GM12878 (cell line): Measurements from ENCODE around the gene LSM7. TPM values are rescaled to one million over a fixed set of nuclear protein-coding genes. Genes with fewer than 3 reads are reported as not detected.

Experiments used
- ATAC-seq: fragments of 200-7000 bp; cut with Tn5 transposase; 3 replicates; pipeline ENCODE4 v1.9.1; 2020; ENCODE audit warnings: mild to moderate bottlenecking, moderate library complexity
- BruUV-seq: library from RNA; stranded (reverse); fragments of 400-500 nt; replicated peaks from 2 replicates; lab custom pipeline; 2021; lab: Mats Ljungman, UMichigan
- CTCF ChIA-PET: fragments of 300-600 bp; sonication (Branson Sonifier 250); formaldehyde crosslinking; extraction: SDS; loops from one replicate; lab custom pipeline; 2021; ENCODE audit warnings: inconsistent platforms; lab: Yijun Ruan, JAX
- POLR2A ChIA-PET: fragments of 350-600 bp; formaldehyde crosslinking; extraction: SDS; loops from one replicate; lab custom pipeline; 2021; ENCODE audit warnings: inconsistent platforms; lab: Charles Lee
- RAD21 ChIA-PET: fragments of 300-600 bp; sonication (Branson Sonifier 250); formaldehyde crosslinking; loops from one replicate; lab custom pipeline; 2023; ENCODE audit warnings: antibody characterized with exemption; ENCODE audit not compliant: unreplicated experiment; lab: Charles Lee
- SMC1A ChIA-PET: fragments of 300-600 bp; sonication (Branson Sonifier 250); formaldehyde crosslinking; loops from one replicate; lab custom pipeline; 2023; ENCODE audit not compliant: unreplicated experiment, uncharacterized antibody; lab: Charles Lee
- DNase-seq: peaks from one replicate; pipeline ENCODE4 v3.0.0-alpha.2; 2011; ENCODE audit warnings: low read depth, low spot score
- FAIRE-seq: peaks from 3 replicates; lab custom pipeline; 2011; peaks lifted over from hg19 to GRCh38; lab: Jason Lieb, UNC
- H2AFZ ChIP-seq: 2 replicates; pipeline ENCODE4 v1.6.0; 2011; ENCODE audit warnings: low read depth, low read length, control low read depth; ENCODE audit not compliant: control insufficient read depth
- H3K27ac ChIP-seq: 2 replicates; pipeline ENCODE4 v1.5.1; 2011; ENCODE audit warnings: control low read depth; ENCODE audit not compliant: control insufficient read depth, insufficient read depth
- H3K27me3 ChIP-seq, 2 experiments: replicated peaks in 1 of 2; 2 replicates each; pipeline versions ENCODE4 v1.6.0 to v1.6.1; 2011; ENCODE audit warnings: low read length in 1 of 2; ENCODE audit not compliant: control insufficient read depth in 2 of 2, insufficient read depth in 2 of 2
- H3K36me3 ChIP-seq, 2 experiments: 2 replicates each; pipeline ENCODE4 v1.5.1; 2011; ENCODE audit warnings: low read length in 1 of 2; ENCODE audit not compliant: control insufficient read depth in 2 of 2, insufficient read depth in 2 of 2
- H3K4me1 ChIP-seq: 2 replicates; pipeline ENCODE4 v1.6.1; 2011; ENCODE audit warnings: mild to moderate bottlenecking, low read length, moderate library complexity, mixed read lengths; ENCODE audit not compliant: control insufficient read depth, insufficient read depth
- H3K4me2 ChIP-seq: 2 replicates; pipeline ENCODE4 v1.6.0; 2011; ENCODE audit warnings: control low read depth; ENCODE audit not compliant: control insufficient read depth, insufficient read depth
- H3K4me3 ChIP-seq: fragments of 200-600 bp; sonication (generic); 2 replicates; pipeline ENCODE4 v1.5.1; 2016
- H3K79me2 ChIP-seq: 2 replicates; pipeline ENCODE4 v1.6.0; 2011; ENCODE audit warnings: low read length; ENCODE audit not compliant: control insufficient read depth, insufficient read depth
- H3K9ac ChIP-seq: 2 replicates; pipeline ENCODE4 v1.8.0; 2011; ENCODE audit warnings: low read length, control low read depth, mixed read lengths; ENCODE audit not compliant: control insufficient read depth, insufficient read depth
- H3K9me3 ChIP-seq: replicated peaks from 3 replicates; pipeline ENCODE4 v1.5.1; 2011; ENCODE audit warnings: mild to moderate bottlenecking, low read length; ENCODE audit not compliant: control insufficient read depth, insufficient read depth
- H4K20me1 ChIP-seq: 2 replicates; pipeline ENCODE4 v1.6.0; 2011; ENCODE audit not compliant: control insufficient read depth, insufficient read depth
- BCL3 ChIP-seq: IDR thresholded peaks from 2 replicates; pipeline ENCODE4 v1.6.1; 2011; ENCODE audit warnings: borderline replicate concordance, low read depth, mild to moderate bottlenecking, moderate library complexity, low read length; ENCODE audit not compliant: insufficient read depth, poor library complexity, severe bottlenecking
- EP300 ChIP-seq, 2 experiments: fragments of 150-350 bp in 1 of 2; IDR thresholded peaks; 2 replicates each; pipeline ENCODE4 v1.6.1; 2011 to 2012; ENCODE audit warnings: low read depth in 2 of 2, low read length in 2 of 2, borderline replicate concordance in 1 of 2, improper control_type of control experiment in 1 of 2, inconsistent platforms in 1 of 2; ENCODE audit not compliant: control insufficient read depth in 1 of 2
- GATAD2B ChIP-seq: fragments of 450-650 bp; conservative IDR thresholded peaks from 2 replicates; pipeline ENCODE4 v1.6.1; 2017; ENCODE audit warnings: low read depth, mild to moderate bottlenecking, moderate library complexity
- HDAC2 ChIP-seq: fragments of 200-600 bp; sonication (generic); IDR thresholded peaks from 2 replicates; pipeline ENCODE4 v1.6.1; 2017
- MYB ChIP-seq: fragments of 150-350 bp; IDR thresholded peaks from 2 replicates; pipeline ENCODE4 v1.6.1; 2014; ENCODE audit warnings: mild to moderate bottlenecking, low read depth, low read length, borderline replicate concordance
- POLR2A ChIP-seq: IDR thresholded peaks from 2 replicates; pipeline ENCODE4 v1.6.1; 2011; ENCODE audit warnings: low read depth, mild to moderate bottlenecking, low read length
- RAD51 ChIP-seq: fragments of 450-650 bp; IDR thresholded peaks from 2 replicates; pipeline ENCODE4 v1.6.1; 2016; ENCODE audit warnings: moderate library complexity, mild to moderate bottlenecking, inconsistent platforms
- RCOR1 ChIP-seq: conservative IDR thresholded peaks from 2 replicates; pipeline ENCODE4 v1.6.1; 2012; ENCODE audit warnings: low read depth, low read length, improper control_type of control experiment
- RELA ChIP-seq: fragments of 450-650 bp; IDR thresholded peaks from 2 replicates; pipeline ENCODE4 v1.8.0; 2014; ENCODE audit warnings: borderline replicate concordance; ENCODE audit not compliant: partially characterized antibody
- RELB ChIP-seq: fragments of 450-650 bp; IDR thresholded peaks from 2 replicates; pipeline ENCODE4 v1.6.1; 2017; ENCODE audit warnings: low read depth, mild to moderate bottlenecking, moderate library complexity
- ZNF384 ChIP-seq: IDR thresholded peaks from 2 replicates; pipeline ENCODE4 v1.6.1; 2012; ENCODE audit warnings: low read depth, mild to moderate bottlenecking, low read length, improper control_type of control experiment, borderline replicate concordance
- ZNF622 ChIP-seq: fragments of 450-650 bp; IDR thresholded peaks from 2 replicates; pipeline ENCODE4 v1.6.1; 2017; ENCODE audit warnings: mild to moderate bottlenecking, inconsistent platforms
- ZZZ3 ChIP-seq: IDR thresholded peaks from 2 replicates; pipeline ENCODE4 v1.6.1; 2011; ENCODE audit warnings: low read depth; ENCODE audit not compliant: control insufficient read depth, insufficient read length
- WGBS: methylation state at CpG from one replicate; pipeline ENCODE4 v1.1.6; 2016; ENCODE audit warnings: low lambda C conversion rate; ENCODE audit not compliant: insufficient replicate concordance, insufficient coverage; ENCODE audit errors: missing lambda C conversion rate; 5-methylcytosine and 5-hydroxymethylcytosine counted together
- in situ Hi-C: fragments of 300-500 bp; cut with MboI; formaldehyde crosslinking; loops from 9 replicates; pipeline ENCODE4 v1.14.3; 2018; ENCODE audit warnings: mixed read lengths
- intact Hi-C: fragments of 100-400 bp; cut with micrococcal nuclease; formaldehyde crosslinking; loops from one replicate; pipeline ENCODE4 v1.14.2; 2022; ENCODE audit not compliant: unreplicated experiment
- polyA plus RNA-seq, 11 experiments: library from polyadenylated mRNA; depleted of rRNA in 4 of 11; unstranded in 6 of 11; stranded (reverse) in 5 of 11; fragments of >200 nt; fragmentation: Nextera tagmentation in 4 of 11; fragmentation: Illumina TruSeq in 1 of 11; extraction: Ambion mirVana in 4 of 11; extraction: Trizol in 1 of 11; gene quantifications; 1 replicate in 1 of 11; 2 replicates in 10 of 11; pipeline versions ENCODE4 v1.2.1 to v1.2.3, GENCODE V29; 2011 to 2016; ENCODE audit warnings: inconsistent platforms in 2 of 11, missing spikeins in 2 of 11, low read depth in 1 of 11
- total RNA-seq, 4 experiments: library from RNA; depleted of rRNA in 3 of 4; stranded (reverse); fragments of >200 nt in 3 of 4; fragmentation: Illumina TruSeq in 1 of 4; extraction: Trizol in 1 of 4; gene quantifications; 2 replicates each; pipeline versions ENCODE4 v1.2.1 to v1.2.3, GENCODE V29; 2013 to 2021

LSM7 gene
- total and polyA plus RNA-seq, 10 of the 15 experiments (the other 5 are each of a cell fraction or from before 2014, with no cell fraction given), result 24.4 to 424 (median 217) TPM

- 25% methylated on average over 19 of the region's 19 CpGs for WGBS
Observed at GRCh38 chr19:2306281-2306806, 22.0 kb downstream of the LSM7 start.

GRCh38 chr19:2305452-2306280 is 22.7 kb downstream of the LSM7 start:
- FAIRE-seq (no peak), ATAC-seq (no peak; the same call in 2 of the 3 replicates), DNase-seq (no peak)
- H3K27ac ChIP-seq, result no peak overlapping the region
- ChIA-PET RAD21 (interaction anchor here (1.2 kb wide), 1 partner anchor 20 kb away, joined by 4 read pairs; no protein-coding TSS in a partner anchor), POLR2A (no interaction called here), CTCF (interaction anchor here (0.5 kb wide), 1 partner anchor 160 kb away, joined by 3 read pairs; no protein-coding TSS in a partner anchor), SMC1A (no interaction called here)
- H3K4me1 ChIP-seq, result peaks cover 3% of the 10 kb centered on the region; the same call in 1 of the 2 replicates
- H3K27me3 ChIP-seq, result peaks cover 9 to 15% of the 10 kb centered on the region in 2 experiments
- H3K9me3 ChIP-seq, result no peaks in the 10 kb centered on the region
- in situ Hi-C loops, result no loop called here
- H3K4me3 ChIP-seq, result no peak overlapping the region
- no peaks in the 10 kb centered on the region for H3K36me3 ChIP-seq
- WGBS, result 40% methylated on average over 17 of the region's 19 CpGs
- no peak overlapping the region for H3K4me2 ChIP-seq
- no peak overlapping the region for H3K9ac ChIP-seq
- no peaks in the 10 kb centered on the region for H3K79me2 ChIP-seq
- intact Hi-C loops, result no loop called here
- no TSS peak for BruUV-seq
- no peaks in the 10 kb centered on the region for H4K20me1 ChIP-seq
- no peak overlapping the region for H2AFZ ChIP-seq
- TF ChIP-seq ZZZ3 (no peak), RCOR1 (no peak), ZNF622 (no peak), RELB (no peak), HDAC2 (no peak), ZNF384 (no peak), BCL3 (no peak), GATAD2B (no peak), EP300 (IDR thresholded peaks at IDR 0.05; ENCODE audit: borderline replicate concordance in 1 of 2, control insufficient read depth in 1 of 2, low read depth in 2 of 2, low read length in 2 of 2) (no peak), MYB (no peak), RAD51 (no peak)

More at GRCh38 chr19:2306281-2306806, 22.0 kb downstream of the LSM7 start:
- CTCF ChIA-PET, result no interaction called here
- Histone ChIP-seq H3K9me3 (no peaks in the 10 kb centered on the region), H3K27me3 (peaks cover 9 to 15% of the 10 kb centered on the region in 2 experiments), H2AFZ (no peak overlapping the region), H3K4me2 (no peak overlapping the region), H3K27ac (no peak overlapping the region), H3K4me3 (no peak overlapping the region), H3K36me3 (no peaks in the 10 kb centered on the region), H3K4me1 (peaks cover 3% of the 10 kb centered on the region; the same call in 1 of the 2 replicates), H3K9ac (no peak overlapping the region), H3K79me2 (no peaks in the 10 kb centered on the region), H4K20me1 (no peaks in the 10 kb centered on the region)
- in situ Hi-C loops, result no loop called here
- ATAC-seq, result no peak
- POLR2A ChIA-PET, result no interaction called here
- SMC1A ChIA-PET, result no interaction called here
- intact Hi-C loops, result no loop called here
- TF ChIP-seq RELA (no peak), RAD51 (no peak), POLR2A (peak; percentile 66)
- BruUV-seq, result no TSS peak
- FAIRE-seq, result no peak
- DNase-seq, result no peak
- RAD21 ChIA-PET, result no interaction called here
